ENCODE data around the gene ALDH3B2.

GRCh38 chr11:67696998-67697397 lies 22.6 kb upstream of the ALDH3B2 start:
- TF ChIP-seq CTCF (conservative IDR thresholded peaks at IDR 0.05) (no peak), ZFX (IDR thresholded peaks at IDR 0.05) (no peak)

Measured in C4-2B (cell line).